ENCODE measurements around the gene CFAP54. TPM values are rescaled to one million over a fixed set of nuclear protein-coding genes. Genes with fewer than 3 reads are reported as not detected.
A peak's percentile ranks its signal among the peaks of the same experiment; 100 is the strongest.

CFAP54 gene
- polyA plus RNA-seq, 1 of the 3 experiments (the other 2 are of a cell fraction) = 0.87 TPM

GRCh38 chr12:96502477-96502876 is 13.1 kb downstream of the CFAP54 start:
- Histone ChIP-seq H3F3A (replicated peaks; ENCODE audit: insufficient read depth) (peaks cover 14% of the 10 kb centered on the region), H3K4me3 (ENCODE audit: low read depth in 2 of 2, low read length in 1 of 2) (no peak overlapping the region), H3K27me3 (ENCODE audit: insufficient read depth) (no peaks in the 10 kb centered on the region), H3K4me2 (no peak overlapping the region), H3K79me2 (ENCODE audit: insufficient read depth) (no peaks in the 10 kb centered on the region), H3K4me1 (ENCODE audit: control insufficient read depth in 1 of 2, insufficient read depth in 2 of 2, low read depth in 1 of 2, low read length in 1 of 2) (peaks cover 6 to 9% of the 10 kb centered on the region in 2 experiments; a peak in 2 of 4 replicates), H3K9me2 (no peaks in the 10 kb centered on the region), H4K20me1 (ENCODE audit: insufficient read depth) (no peaks in the 10 kb centered on the region), H3K9ac (no peak overlapping the region), H3K36me3 (replicated peaks in 1 of 2; ENCODE audit: control insufficient read depth in 1 of 2, insufficient read depth in 2 of 2, low read length in 1 of 2) (no peaks in the 10 kb centered on the region), H3K27ac (ENCODE audit: low read depth in 2 of 2, low read length in 1 of 2) (no peak overlapping the region), H3K9me3 (no peaks in the 10 kb centered on the region), H2AFZ (ENCODE audit: low read depth) (peak overlapping the region; percentile 14; the same call in 1 of the 2 replicates)
- TF ChIP-seq RAD21 (IDR thresholded peaks at IDR 0.05; ENCODE audit: low read length) (no peak), TCF12 (IDR thresholded peaks at IDR 0.05) (no peak), RCOR1 (IDR thresholded peaks at IDR 0.05; ENCODE audit: low read length) (no peak), GABPA (IDR thresholded peaks at IDR 0.05; ENCODE audit: low read depth) (no peak)
- POLR2A ChIA-PET = no interaction called here
- CTCF ChIA-PET = interaction anchor here (1.1 kb wide), 1 partner anchor 101 kb away, joined by 3 read pairs; no protein-coding TSS in a partner anchor
- DNase-seq = no peak

DNA sequence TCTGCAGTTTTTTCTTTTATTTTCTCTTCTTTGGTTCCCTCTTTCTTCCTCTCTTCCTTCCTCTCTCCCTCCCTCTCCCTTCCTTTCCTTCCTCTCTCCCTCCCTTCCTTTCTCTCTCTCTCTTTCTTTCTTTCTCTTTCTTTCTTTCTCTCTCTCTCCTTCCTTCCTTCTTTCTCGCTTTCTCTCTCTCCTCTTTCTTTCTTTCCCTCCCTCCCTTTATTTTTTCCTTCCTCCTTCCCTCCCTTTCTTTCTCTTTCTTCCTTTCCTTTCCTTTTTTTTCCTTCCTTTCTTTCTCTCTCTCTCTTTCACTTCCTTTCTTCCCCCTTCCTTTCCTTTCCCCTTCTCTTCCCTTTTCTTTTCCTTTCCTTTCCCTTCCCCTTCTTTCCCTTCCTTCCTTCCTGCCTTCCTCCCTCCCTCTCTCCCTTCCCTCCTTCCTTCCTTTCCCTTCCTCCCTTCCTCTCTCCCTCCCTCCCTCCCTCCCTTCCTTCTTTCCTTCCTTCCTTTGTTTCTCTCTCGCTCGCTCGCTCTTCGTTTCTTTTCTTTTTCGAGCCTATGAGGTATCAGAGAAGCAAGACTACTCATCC is 13.7 kb downstream of the CFAP54 start:
- WGBS (ENCODE audit: low lambda C conversion rate) = 92% methylated on average over 6 of the region's 6 CpGs
- H3K27ac ChIP-seq (ENCODE audit: low read depth in 2 of 2, low read length in 1 of 2) = no peak overlapping the region
- H3K9ac ChIP-seq = no peak overlapping the region
- DNase-seq = no peak
- no peaks in the 10 kb centered on the region for H3K9me3 ChIP-seq
- ChIA-PET POLR2A (no interaction called here), CTCF (no interaction called here)
- H4K20me1 ChIP-seq (ENCODE audit: insufficient read depth) = no peaks in the 10 kb centered on the region
- no peak overlapping the region for H3K4me3 ChIP-seq (ENCODE audit: low read depth in 2 of 2, low read length in 1 of 2)
- no peak for TF ChIP-seq NFIC (IDR thresholded peaks at IDR 0.05; ENCODE audit: borderline replicate concordance)
- TF ChIP-seq EP300 (IDR thresholded peaks at IDR 0.05; ENCODE audit: borderline replicate concordance in 1 of 2, low read depth in 1 of 2, low read length in 1 of 2) = no peak
- H3F3A ChIP-seq (replicated peaks; ENCODE audit: insufficient read depth) = peaks cover 16% of the 10 kb centered on the region
- H2AFZ ChIP-seq (ENCODE audit: low read depth) = peak overlapping the region; percentile 14; the same call in 1 of the 2 replicates
- H3K9me2 ChIP-seq = no peaks in the 10 kb centered on the region
- H3K4me2 ChIP-seq = no peak overlapping the region
- no peaks in the 10 kb centered on the region for H3K36me3 ChIP-seq (replicated peaks in 1 of 2; ENCODE audit: control insufficient read depth in 1 of 2, insufficient read depth in 2 of 2, low read length in 1 of 2)
- H3K4me1 ChIP-seq (ENCODE audit: control insufficient read depth in 1 of 2, insufficient read depth in 2 of 2, low read depth in 1 of 2, low read length in 1 of 2) = peaks cover 6 to 9% of the 10 kb centered on the region in 2 experiments; a peak in 2 of 4 replicates
- no peaks in the 10 kb centered on the region for H3K27me3 ChIP-seq (ENCODE audit: insufficient read depth)
- H3K79me2 ChIP-seq (ENCODE audit: insufficient read depth) = no peaks in the 10 kb centered on the region

DNA sequence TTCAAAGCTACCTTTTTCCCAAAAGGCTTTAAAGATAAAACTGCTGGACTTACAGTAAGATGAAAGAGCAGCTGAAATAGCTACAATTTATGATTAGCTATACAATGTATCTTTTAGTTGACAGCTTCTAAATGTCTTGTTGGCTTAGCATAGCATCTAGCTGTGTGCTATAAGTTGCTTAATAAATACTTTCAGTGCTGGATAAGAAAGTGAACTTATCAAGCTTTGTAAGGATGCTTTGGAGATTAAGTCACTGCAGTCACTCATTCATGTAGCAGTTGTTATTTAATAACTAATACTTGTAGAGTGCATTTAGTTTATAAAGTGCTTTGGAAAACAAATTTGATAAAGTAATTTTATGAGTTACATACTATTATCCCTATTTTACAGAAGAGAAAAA is 14.6 kb downstream of the CFAP54 start:
- Histone ChIP-seq H3K27ac (ENCODE audit: low read depth in 2 of 2, low read length in 1 of 2) (no peak overlapping the region), H4K20me1 (ENCODE audit: insufficient read depth) (no peaks in the 10 kb centered on the region), H3K36me3 (replicated peaks in 1 of 2; ENCODE audit: control insufficient read depth in 1 of 2, insufficient read depth in 2 of 2, low read length in 1 of 2) (no peaks in the 10 kb centered on the region), H3K4me3 (ENCODE audit: low read depth in 2 of 2, low read length in 1 of 2) (no peak overlapping the region), H3K9me3 (no peaks in the 10 kb centered on the region), H2AFZ (ENCODE audit: low read depth) (no peak overlapping the region), H3K79me2 (ENCODE audit: insufficient read depth) (no peaks in the 10 kb centered on the region), H3F3A (replicated peaks; ENCODE audit: insufficient read depth) (peaks cover 16% of the 10 kb centered on the region), H3K27me3 (ENCODE audit: insufficient read depth) (no peaks in the 10 kb centered on the region), H3K4me2 (no peak overlapping the region), H3K9me2 (no peaks in the 10 kb centered on the region), H3K9ac (no peak overlapping the region), H3K4me1 (ENCODE audit: control insufficient read depth in 1 of 2, insufficient read depth in 2 of 2, low read depth in 1 of 2, low read length in 1 of 2) (peaks cover 6 to 9% of the 10 kb centered on the region in 2 experiments; a peak in 2 of 4 replicates)
- POLR2A ChIA-PET = no interaction called here
- no peak for DNase-seq
- CTCF ChIA-PET = interaction anchor here (0.8 kb wide), 1 partner anchor 13 kb away, joined by 3 read pairs; no protein-coding TSS in a partner anchor
- TF ChIP-seq NFIC (IDR thresholded peaks at IDR 0.05; ENCODE audit: borderline replicate concordance) (no peak), YY1 (IDR thresholded peaks at IDR 0.05; ENCODE audit: low read depth) (no peak), FOSL2 (IDR thresholded peaks at IDR 0.05; ENCODE audit: borderline replicate concordance, low read depth) (no peak), ELF1 (IDR thresholded peaks at IDR 0.05) (no peak), MEF2A (IDR thresholded peaks at IDR 0.05; ENCODE audit: borderline replicate concordance, low read depth) (no peak), PBX3 (IDR thresholded peaks at IDR 0.05) (no peak), GABPA (IDR thresholded peaks at IDR 0.05; ENCODE audit: low read depth) (no peak), RFX5 (IDR thresholded peaks at IDR 0.05; ENCODE audit: low read length) (no peak), EP300 (IDR thresholded peaks at IDR 0.05; ENCODE audit: borderline replicate concordance in 1 of 2, low read depth in 1 of 2, low read length in 1 of 2) (no peak), TCF12 (IDR thresholded peaks at IDR 0.05) (no peak), SMC3 (IDR thresholded peaks at IDR 0.05; ENCODE audit: low read depth, low read length) (no peak), FOXM1 (IDR thresholded peaks at IDR 0.05; ENCODE audit: low read depth) (no peak), FOXJ3 (CRISPR knock-in tag; IDR thresholded peaks at IDR 0.05) (no peak), NRF1 (IDR thresholded peaks at IDR 0.05; ENCODE audit: low read depth, low read length) (no peak), RCOR1 (IDR thresholded peaks at IDR 0.05; ENCODE audit: low read length) (no peak), TEAD4 (IDR thresholded peaks at IDR 0.05; ENCODE audit: borderline replicate concordance, insufficient read depth) (no peak)
- TF ChIP-seq, protein P1, sequence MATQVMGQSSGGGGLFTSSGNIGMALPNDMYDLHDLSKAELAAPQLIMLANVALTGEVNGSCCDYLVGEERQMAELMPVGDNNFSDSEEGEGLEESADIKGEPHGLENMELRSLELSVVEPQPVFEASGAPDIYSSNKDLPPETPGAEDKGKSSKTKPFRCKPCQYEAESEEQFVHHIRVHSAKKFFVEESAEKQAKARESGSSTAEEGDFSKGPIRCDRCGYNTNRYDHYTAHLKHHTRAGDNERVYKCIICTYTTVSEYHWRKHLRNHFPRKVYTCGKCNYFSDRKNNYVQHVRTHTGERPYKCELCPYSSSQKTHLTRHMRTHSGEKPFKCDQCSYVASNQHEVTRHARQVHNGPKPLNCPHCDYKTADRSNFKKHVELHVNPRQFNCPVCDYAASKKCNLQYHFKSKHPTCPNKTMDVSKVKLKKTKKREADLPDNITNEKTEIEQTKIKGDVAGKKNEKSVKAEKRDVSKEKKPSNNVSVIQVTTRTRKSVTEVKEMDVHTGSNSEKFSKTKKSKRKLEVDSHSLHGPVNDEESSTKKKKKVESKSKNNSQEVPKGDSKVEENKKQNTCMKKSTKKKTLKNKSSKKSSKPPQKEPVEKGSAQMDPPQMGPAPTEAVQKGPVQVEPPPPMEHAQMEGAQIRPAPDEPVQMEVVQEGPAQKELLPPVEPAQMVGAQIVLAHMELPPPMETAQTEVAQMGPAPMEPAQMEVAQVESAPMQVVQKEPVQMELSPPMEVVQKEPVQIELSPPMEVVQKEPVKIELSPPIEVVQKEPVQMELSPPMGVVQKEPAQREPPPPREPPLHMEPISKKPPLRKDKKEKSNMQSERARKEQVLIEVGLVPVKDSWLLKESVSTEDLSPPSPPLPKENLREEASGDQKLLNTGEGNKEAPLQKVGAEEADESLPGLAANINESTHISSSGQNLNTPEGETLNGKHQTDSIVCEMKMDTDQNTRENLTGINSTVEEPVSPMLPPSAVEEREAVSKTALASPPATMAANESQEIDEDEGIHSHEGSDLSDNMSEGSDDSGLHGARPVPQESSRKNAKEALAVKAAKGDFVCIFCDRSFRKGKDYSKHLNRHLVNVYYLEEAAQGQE (IDR thresholded peaks at IDR 0.05; ENCODE audit: low read depth, low read length) = no peak
